Measurements from ENCODE around the gene OR13A1.

Gene OR13A1

DNA sequence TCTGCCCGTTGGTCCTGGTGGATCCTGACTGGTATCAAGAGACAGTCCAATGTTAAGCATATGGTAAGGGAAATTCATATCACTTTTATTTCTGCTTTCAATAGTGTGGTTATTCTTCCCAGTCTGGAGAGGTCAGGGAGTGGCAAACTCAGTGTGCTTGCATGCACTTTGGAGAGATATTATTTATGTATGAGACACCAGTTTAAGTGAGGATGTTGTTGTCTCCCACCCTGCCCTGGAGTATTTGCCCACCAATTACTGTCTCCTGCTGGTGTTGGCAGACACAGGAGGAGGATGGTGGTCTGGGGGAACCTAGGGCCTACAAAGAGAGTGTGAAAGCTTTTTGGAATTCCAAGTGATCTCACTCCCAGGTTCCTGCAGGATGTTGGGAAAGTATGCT is 59.7 kb downstream of the OR13A1 start:
- TF ChIP-seq, protein P1, sequence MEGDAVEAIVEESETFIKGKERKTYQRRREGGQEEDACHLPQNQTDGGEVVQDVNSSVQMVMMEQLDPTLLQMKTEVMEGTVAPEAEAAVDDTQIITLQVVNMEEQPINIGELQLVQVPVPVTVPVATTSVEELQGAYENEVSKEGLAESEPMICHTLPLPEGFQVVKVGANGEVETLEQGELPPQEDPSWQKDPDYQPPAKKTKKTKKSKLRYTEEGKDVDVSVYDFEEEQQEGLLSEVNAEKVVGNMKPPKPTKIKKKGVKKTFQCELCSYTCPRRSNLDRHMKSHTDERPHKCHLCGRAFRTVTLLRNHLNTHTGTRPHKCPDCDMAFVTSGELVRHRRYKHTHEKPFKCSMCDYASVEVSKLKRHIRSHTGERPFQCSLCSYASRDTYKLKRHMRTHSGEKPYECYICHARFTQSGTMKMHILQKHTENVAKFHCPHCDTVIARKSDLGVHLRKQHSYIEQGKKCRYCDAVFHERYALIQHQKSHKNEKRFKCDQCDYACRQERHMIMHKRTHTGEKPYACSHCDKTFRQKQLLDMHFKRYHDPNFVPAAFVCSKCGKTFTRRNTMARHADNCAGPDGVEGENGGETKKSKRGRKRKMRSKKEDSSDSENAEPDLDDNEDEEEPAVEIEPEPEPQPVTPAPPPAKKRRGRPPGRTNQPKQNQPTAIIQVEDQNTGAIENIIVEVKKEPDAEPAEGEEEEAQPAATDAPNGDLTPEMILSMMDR (conservative IDR thresholded peaks at IDR 0.05; ENCODE audit: low read length) = no peak
- H3K4me3 ChIP-seq (ENCODE audit: low read length) = no peak overlapping the region
- DNase-seq (ENCODE audit: low read depth) = no peak

DNA sequence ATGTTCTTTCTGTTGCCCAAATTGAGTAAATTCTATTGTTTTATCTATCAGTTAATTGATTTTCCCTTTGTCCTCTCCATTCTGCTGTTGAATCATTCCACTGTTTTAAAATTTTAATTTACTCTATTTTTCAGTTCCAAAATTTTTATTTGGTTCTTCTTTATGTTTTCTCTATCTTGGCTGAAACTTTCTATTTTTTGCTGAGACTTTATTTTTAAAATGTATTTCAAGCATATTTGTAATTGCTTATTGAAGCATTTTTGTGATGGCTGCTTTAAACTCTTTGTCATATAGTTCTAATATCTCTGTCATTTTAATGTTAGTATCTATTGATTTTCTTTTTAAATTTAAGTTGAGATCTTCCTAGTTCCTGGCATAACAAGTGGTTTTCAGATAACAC is 60.5 kb downstream of the OR13A1 start:
- DNase-seq (ENCODE audit: low read depth) = no peak
- TF ChIP-seq, protein P1 (conservative IDR thresholded peaks at IDR 0.05; ENCODE audit: low read length) = no peak
- no peak overlapping the region for H3K4me3 ChIP-seq (ENCODE audit: low read length)

DNA sequence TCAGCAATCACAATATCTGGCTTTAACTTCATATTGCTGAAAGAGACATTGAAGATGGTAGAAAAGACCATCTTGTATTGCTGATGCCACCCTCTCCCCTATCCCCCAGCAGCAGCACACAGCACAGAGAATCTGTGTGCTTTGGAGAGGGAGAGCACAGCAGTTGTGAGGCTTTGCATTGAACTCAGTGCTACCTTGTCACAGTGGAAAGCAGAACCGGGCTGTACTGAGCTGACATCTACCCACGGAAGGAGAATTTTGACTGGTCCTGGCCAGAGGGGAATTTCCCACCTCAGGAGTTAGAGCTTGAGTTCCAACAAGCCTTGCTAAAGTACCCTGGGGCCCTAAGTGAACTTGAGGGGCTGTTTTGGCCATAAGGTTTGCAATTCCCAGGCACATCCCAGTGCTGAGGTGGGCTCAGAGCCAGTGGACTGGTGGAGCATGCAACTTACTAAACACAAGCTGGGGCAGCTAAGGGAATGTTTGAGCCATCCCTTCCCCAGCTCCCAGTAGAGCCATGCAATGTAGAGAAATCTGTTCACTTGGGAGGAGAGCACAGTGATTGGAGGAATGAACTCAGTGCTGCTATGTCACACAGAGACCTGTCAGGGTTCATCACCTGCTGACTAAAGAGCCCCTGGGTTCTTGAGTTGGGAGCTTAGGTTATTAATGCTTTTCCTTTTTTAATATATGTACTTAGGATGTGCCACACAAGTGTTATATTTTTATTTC is 62.1 kb downstream of the OR13A1 start:
- DNase-seq (ENCODE audit: low read depth) = no peak
- TF ChIP-seq, protein P1 (conservative IDR thresholded peaks at IDR 0.05; ENCODE audit: low read length) = no peak
- H3K4me3 ChIP-seq (ENCODE audit: low read length) = no peak overlapping the region

Data from AG10803 (cell line).